ENCODE data around the gene FAM161B. TPM values are rescaled to one million over a fixed set of nuclear protein-coding genes. Genes with fewer than 3 reads are reported as not detected.

The FAM161B gene
- total and polyA plus RNA-seq, 2 of the 4 experiments (the other 2 are of a cell fraction) = 1.9 to 2.5 TPM

- BruUV-seq (replicated peaks) = no TSS peak
- dilution Hi-C loops (cut with HindIII; ENCODE audit: low sequenced_read_pairs, unreplicated experiment) = no loop called here
- peak; percentile 85 for TF ChIP-seq POLR2A (IDR thresholded peaks at IDR 0.05; ENCODE audit: low read depth, low read length)
- TF ChIP-seq SMC3 (IDR thresholded peaks at IDR 0.05; ENCODE audit: low read depth, low read length) = 0 out of 2 replicates have a peak, but pooled peaks have one; percentile 16
- peak; percentile 13; the same call in 1 of the 2 replicates for TF ChIP-seq CEBPB (IDR thresholded peaks at IDR 0.05; ENCODE audit: low read depth, low read length)
- peak; percentile 12; the same call in 1 of the 2 replicates for TF ChIP-seq NFE2L2 (IDR thresholded peaks at IDR 0.05; ENCODE audit: low read depth, low read length)
- peak; percentile 9 for TF ChIP-seq RCOR1 (IDR thresholded peaks at IDR 0.05; ENCODE audit: insufficient replicate concordance, low read length)
- no peak for TF ChIP-seq RFX5 (IDR thresholded peaks at IDR 0.05; ENCODE audit: low read depth, low read length)
- TF ChIP-seq RAD21 (IDR thresholded peaks at IDR 0.05; ENCODE audit: low read length) = no peak
- peak; percentile 84; the same call in 1 of the 2 replicates for TF ChIP-seq MAZ (IDR thresholded peaks at IDR 0.05; ENCODE audit: borderline replicate concordance, low read depth, low read length)
- peak; percentile 47; the same call in 1 of the 2 replicates for TF ChIP-seq MAFK (IDR thresholded peaks at IDR 0.05; ENCODE audit: low read depth, low read length)
- TF ChIP-seq, protein P1, sequence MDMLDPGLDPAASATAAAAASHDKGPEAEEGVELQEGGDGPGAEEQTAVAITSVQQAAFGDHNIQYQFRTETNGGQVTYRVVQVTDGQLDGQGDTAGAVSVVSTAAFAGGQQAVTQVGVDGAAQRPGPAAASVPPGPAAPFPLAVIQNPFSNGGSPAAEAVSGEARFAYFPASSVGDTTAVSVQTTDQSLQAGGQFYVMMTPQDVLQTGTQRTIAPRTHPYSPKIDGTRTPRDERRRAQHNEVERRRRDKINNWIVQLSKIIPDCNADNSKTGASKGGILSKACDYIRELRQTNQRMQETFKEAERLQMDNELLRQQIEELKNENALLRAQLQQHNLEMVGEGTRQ (IDR thresholded peaks at IDR 0.05; ENCODE audit: low read depth, low read length) = 0 out of 2 replicates have a peak, but pooled peaks have one; percentile 10
- peak; percentile 75 for TF ChIP-seq MXI1 (IDR thresholded peaks at IDR 0.05; ENCODE audit: borderline replicate concordance, low read depth, low read length)
- TF ChIP-seq FOS (IDR thresholded peaks at IDR 0.05; ENCODE audit: low read depth, low read length) = peak; percentile 49; the same call in 1 of the 2 replicates
- TF ChIP-seq, protein P2, sequence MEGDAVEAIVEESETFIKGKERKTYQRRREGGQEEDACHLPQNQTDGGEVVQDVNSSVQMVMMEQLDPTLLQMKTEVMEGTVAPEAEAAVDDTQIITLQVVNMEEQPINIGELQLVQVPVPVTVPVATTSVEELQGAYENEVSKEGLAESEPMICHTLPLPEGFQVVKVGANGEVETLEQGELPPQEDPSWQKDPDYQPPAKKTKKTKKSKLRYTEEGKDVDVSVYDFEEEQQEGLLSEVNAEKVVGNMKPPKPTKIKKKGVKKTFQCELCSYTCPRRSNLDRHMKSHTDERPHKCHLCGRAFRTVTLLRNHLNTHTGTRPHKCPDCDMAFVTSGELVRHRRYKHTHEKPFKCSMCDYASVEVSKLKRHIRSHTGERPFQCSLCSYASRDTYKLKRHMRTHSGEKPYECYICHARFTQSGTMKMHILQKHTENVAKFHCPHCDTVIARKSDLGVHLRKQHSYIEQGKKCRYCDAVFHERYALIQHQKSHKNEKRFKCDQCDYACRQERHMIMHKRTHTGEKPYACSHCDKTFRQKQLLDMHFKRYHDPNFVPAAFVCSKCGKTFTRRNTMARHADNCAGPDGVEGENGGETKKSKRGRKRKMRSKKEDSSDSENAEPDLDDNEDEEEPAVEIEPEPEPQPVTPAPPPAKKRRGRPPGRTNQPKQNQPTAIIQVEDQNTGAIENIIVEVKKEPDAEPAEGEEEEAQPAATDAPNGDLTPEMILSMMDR (conservative IDR thresholded peaks at IDR 0.05; ENCODE audit: low read depth, low read length) = no peak
- peak; percentile 84 for TF ChIP-seq BHLHE40 (IDR thresholded peaks at IDR 0.05; ENCODE audit: low read depth, low read length)
- TF ChIP-seq CHD1 (IDR thresholded peaks at IDR 0.05; ENCODE audit: low read depth, low read length) = peak; percentile 31; the same call in 1 of the 2 replicates
Measured at GRCh38 chr14:73886449-73887317, 63.2 kb downstream of the FAM161B start, which contains the start of gene ZNF410. Gene ZNF410 (plus strand): TSS chr14:73886859. CDS start chr14:73892176, 5,317 bp downstream.

More at GRCh38 chr14:73886449-73887317, 63.2 kb downstream of the FAM161B start, which contains the start of gene ZNF410:
- Histone ChIP-seq H3K27ac (ENCODE audit: insufficient read depth, low read length) (peak within 1 kb of the TSS; percentile 81), H3K27me3 (ENCODE audit: control insufficient read depth, insufficient read depth, low read length) (no peaks in the 10 kb centered on the region), H3K36me3 (ENCODE audit: control insufficient read depth, insufficient read depth, low read length) (no peaks in the 10 kb centered on the region), H3K79me1 (ENCODE audit: low read depth in 1 of 2, low read length in 2 of 2) (peaks cover 0 to 22% of the 10 kb centered on the region in 2 experiments; a peak in 2 of 4 replicates), H2BK5ac (ENCODE audit: low read depth, low read length, poor library complexity, severe bottlenecking) (peak within 1 kb of the TSS; percentile 83), H3K4me3 (ENCODE audit: insufficient read depth, low read depth, low read length) (peak within 1 kb of the TSS; percentile 56), H2BK15ac (ENCODE audit: low read depth, low read length) (peak within 1 kb of the TSS; percentile 64; the same call in 1 of the 3 replicates), H3K9ac (ENCODE audit: low read depth, low read length) (peak within 1 kb of the TSS; percentile 92), H3K18ac (ENCODE audit: low read depth, low read length) (peak within 1 kb of the TSS; percentile 53), H2AK9ac (replicated peaks; ENCODE audit: low read depth, low read length, poor library complexity) (peak within 1 kb of the TSS; percentile 80), H3K14ac (replicated peaks; ENCODE audit: low read depth, low read length) (peak within 1 kb of the TSS; percentile 93), H2AK5ac (ENCODE audit: low read depth, low read length) (peak within 1 kb of the TSS; percentile 78; the same call in 1 of the 2 replicates), H2AFZ (replicated peaks; ENCODE audit: low read length, poor library complexity) (peak within 1 kb of the TSS; percentile 81), H3K9me3 (ENCODE audit: control insufficient read depth, insufficient read depth, low read length) (no peaks in the 10 kb centered on the region), H3K4me2 (ENCODE audit: low read depth, low read length) (peak within 1 kb of the TSS; percentile 91), H3K9me1 (ENCODE audit: insufficient read depth, low read length) (no peaks in the 10 kb centered on the region; the same call in none of the 2 replicates), H2BK120ac (ENCODE audit: low read depth, low read length) (peak within 1 kb of the TSS; percentile 45), H3K4ac (ENCODE audit: low read depth, low read length) (peak within 1 kb of the TSS; percentile 69), H4K8ac (ENCODE audit: low read depth in 2 of 2, low read length in 2 of 2) (peak within 1 kb of the TSS; percentile 84 to 86), H3K4me1 (ENCODE audit: control insufficient read depth, insufficient read depth, low read length) (peaks cover 2% of the 10 kb centered on the region; the same call in 1 of the 2 replicates), H4K5ac (ENCODE audit: low read depth, low read length) (peak within 1 kb of the TSS; percentile 85), H4K91ac (ENCODE audit: insufficient read depth, low read depth, low read length) (peak within 1 kb of the TSS; percentile 85), H4K20me1 (ENCODE audit: insufficient read depth, low read length) (peaks cover 31% of the 10 kb centered on the region), H2BK20ac (ENCODE audit: low read depth, low read length) (no peak within 1 kb of the TSS), H3K23ac (ENCODE audit: low read depth, low read length) (peak within 1 kb of the TSS; percentile 83), H3K56ac (ENCODE audit: extremely low read depth, insufficient read depth, low read length) (peak within 1 kb of the TSS; percentile 84)
- peak; percentile 99 for ATAC-seq (ENCODE audit: low read depth)
- ChIA-PET POLR2A (ENCODE audit: unreplicated experiment) (interaction anchor here (0.6 to 1.6 kb wide), 4 partner anchors 15 to 103 kb away, joined by 5 to 18 read pairs (median 5); partner anchors contain the start of gene PTGR2), CTCF (no interaction called here)
- WGBS, 2 experiments (ENCODE audit: extremely low coverage in 2 of 2, insufficient read length in 1 of 2) = 0% methylated on average over 26 of the region's 65 CpGs; no CpG with 5 or more reads in 1 of the 2 experiments
- intact Hi-C loops (cut with micrococcal nuclease) = loop anchor here (2.0 kb wide), 1 partner anchor 100 kb away; no protein-coding TSS in a partner anchor
- in situ Hi-C loops (cut with MboI; ENCODE audit: low sequenced_read_pairs) = no loop called here
- peak; percentile 98 for DNase-seq

Data from IMR-90 (cell line).